BJ (cell line): ENCODE measurements around the gene MRPS30. TPM values are rescaled to one million over a fixed set of nuclear protein-coding genes. Genes with fewer than 3 reads are reported as not detected.

Source experiments
- CTCF ChIA-PET: fragments of 350-600 bp; formaldehyde crosslinking; extraction: SDS; loops from one replicate; lab custom pipeline; 2021; ENCODE audit warnings: antibody characterized with exemption, inconsistent platforms; lab: Yijun Ruan, JAX
- POLR2A ChIA-PET: fragments of 300-600 bp; sonication (Branson Sonifier 250); formaldehyde crosslinking; extraction: SDS; loops from one replicate; lab custom pipeline; 2021; ENCODE audit warnings: antibody characterized with exemption; lab: Charles Lee
- DNase-seq: peaks from one replicate; pipeline ENCODE4 v3.0.0-alpha.2; 2011; ENCODE audit warnings: low read depth
- H3K27me3 ChIP-seq: 2 replicates; pipeline ENCODE4 v1.6.0; 2011; ENCODE audit warnings: low read length; ENCODE audit not compliant: control insufficient read depth, insufficient read depth
- H3K36me3 ChIP-seq: 2 replicates; pipeline ENCODE4 v1.5.1; 2011; ENCODE audit warnings: low read length; ENCODE audit not compliant: control insufficient read depth, insufficient read depth
- H3K4me3 ChIP-seq: 2 replicates; pipeline ENCODE4 v1.5.1; 2011; ENCODE audit warnings: low read depth, mild to moderate bottlenecking, control low read depth, low read length
- CTCF ChIP-seq: IDR thresholded peaks from 2 replicates; pipeline ENCODE4 v1.5.1; 2011; ENCODE audit warnings: low read depth, mild to moderate bottlenecking, control low read depth, inconsistent platforms, low read length, moderate library complexity; ENCODE audit not compliant: insufficient read depth
- polyA plus RNA-seq: library from polyadenylated mRNA; depleted of rRNA; stranded (reverse); fragments of >200 nt; gene quantifications from 2 replicates; pipeline ENCODE4 v1.2.3, GENCODE V29; 2011

The MRPS30 gene
- polyA plus RNA-seq, 1 experiment, result 13.2 TPM

- H3K27me3 ChIP-seq, result no peaks in the 10 kb centered on the region
- no peak for DNase-seq
- no peaks in the 10 kb centered on the region for H3K36me3 ChIP-seq
- no peak for TF ChIP-seq CTCF
- ChIA-PET POLR2A (no interaction called here), CTCF (no interaction called here)
- H3K4me3 ChIP-seq, result no peak overlapping the region
Measured at GRCh38 chr5:44860267-44860666, 51.5 kb downstream of the MRPS30 start.

- ChIA-PET CTCF (no interaction called here), POLR2A (no interaction called here)
- no peak for DNase-seq
- H3K4me3 ChIP-seq, result no peak overlapping the region
- TF ChIP-seq CTCF, result 0 out of 2 replicates have a peak, but pooled peaks have one; percentile 8
- no peaks in the 10 kb centered on the region for H3K27me3 ChIP-seq
- H3K36me3 ChIP-seq, result no peaks in the 10 kb centered on the region
Measured at GRCh38 chr5:44862808-44863207, 54.1 kb downstream of the MRPS30 start.
